Erythroblast (primary cell): Measurements from ENCODE around the gene STON1.

Source experiments
- GATA1 ChIP-seq: IDR thresholded peaks from 2 replicates; pipeline ENCODE4 v1.6.1; 2011; ENCODE audit warnings: low read depth, mild to moderate bottlenecking, control low read depth, low read length, moderate library complexity
- POLR2A ChIP-seq: IDR thresholded peaks from 2 replicates; pipeline ENCODE4 v1.6.1; 2011; ENCODE audit warnings: mild to moderate bottlenecking, low read length

DNA sequence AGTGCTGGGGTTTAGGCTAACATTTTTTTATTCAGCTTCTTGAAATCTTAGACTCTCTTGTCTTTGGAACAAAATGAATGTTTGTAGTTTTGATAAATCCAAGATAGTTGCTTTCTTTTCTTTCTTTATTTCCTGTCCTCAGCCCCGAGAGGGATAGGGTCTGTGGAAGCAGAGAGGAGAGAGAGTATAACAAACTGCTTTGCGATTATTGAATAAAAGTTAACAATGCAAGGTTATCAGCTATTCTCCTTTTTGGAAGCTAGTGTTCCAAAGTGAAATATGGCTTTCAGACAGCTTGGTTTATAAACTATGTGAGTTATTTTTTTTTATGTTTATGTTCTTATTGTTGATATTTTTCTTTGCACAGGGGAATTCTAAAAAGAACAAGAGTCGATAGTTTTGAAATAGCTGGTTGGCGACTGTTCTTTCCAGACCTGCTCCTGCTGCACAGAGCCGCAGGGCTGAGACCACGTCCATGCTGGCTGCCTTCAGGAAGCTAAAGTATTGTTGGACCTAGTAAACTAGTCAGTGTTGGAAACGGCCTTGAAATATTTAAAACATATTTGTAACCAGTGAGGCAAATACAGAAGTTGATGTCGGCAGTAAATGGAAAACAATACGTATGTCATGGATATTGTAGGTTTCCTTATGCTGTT lies 15.5 kb upstream of the STON1 start:
- no peak for TF ChIP-seq POLR2A
- TF ChIP-seq GATA1 = no peak
